Putamen (tissue), 1 donor: ENCODE data around the gene SH3RF3.

Experiments used
- DNase-seq: peaks from one replicate; pipeline ENCODE4 v3.0.0-alpha.2; 2016; ENCODE audit warnings: low spot score

The SH3RF3 gene

DNA sequence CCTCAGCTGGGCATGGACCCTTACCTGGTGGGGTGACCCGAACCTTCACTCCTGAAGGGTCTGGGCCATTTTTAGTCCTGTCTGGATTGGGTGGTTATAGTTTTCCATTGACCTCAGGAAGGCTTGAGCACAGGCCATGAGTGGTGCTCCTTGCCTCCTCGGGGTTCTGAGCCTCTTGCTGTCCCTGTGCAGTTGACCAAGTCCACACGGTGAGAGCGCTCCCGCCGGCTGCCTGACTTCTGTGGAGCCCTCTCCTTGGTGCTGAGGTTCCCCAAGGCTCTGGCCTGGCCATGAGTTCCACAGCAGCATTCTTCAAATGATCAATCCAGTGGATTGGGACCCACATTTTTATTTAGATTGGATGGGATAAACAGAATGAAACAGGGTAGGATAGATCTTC, 325.3 kb downstream of the SH3RF3 start:
- DNase-seq = no peak

GRCh38 chr2:109454765-109455394, 325.9 kb downstream of the SH3RF3 start:
- no peak for DNase-seq

- no peak for DNase-seq
Measured at GRCh38 chr2:109455731-109456691, 327.0 kb downstream of the SH3RF3 start.

DNA sequence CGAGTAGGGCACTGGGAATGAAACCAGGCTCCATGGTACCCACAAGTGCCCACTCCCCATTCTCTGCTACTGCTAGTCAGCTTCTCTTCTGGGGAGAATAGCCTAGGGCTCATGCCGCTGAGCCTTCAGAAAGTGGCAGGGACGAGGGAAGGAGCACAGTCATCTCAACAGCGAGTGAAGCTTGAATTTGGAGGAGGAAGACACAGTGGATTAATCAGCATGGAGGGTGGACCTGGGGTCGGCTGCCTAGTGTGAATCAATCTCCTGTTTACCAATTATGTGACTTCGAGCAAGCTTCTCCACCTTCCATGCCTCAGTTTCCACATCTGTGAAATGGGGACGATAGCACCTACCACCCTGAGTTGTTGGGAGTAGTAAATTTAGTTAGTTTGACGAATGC, 327.8 kb downstream of the SH3RF3 start:
- DNase-seq = no peak

GRCh38 chr2:109457366-109457765, 328.4 kb downstream of the SH3RF3 start:
- no peak for DNase-seq

DNA sequence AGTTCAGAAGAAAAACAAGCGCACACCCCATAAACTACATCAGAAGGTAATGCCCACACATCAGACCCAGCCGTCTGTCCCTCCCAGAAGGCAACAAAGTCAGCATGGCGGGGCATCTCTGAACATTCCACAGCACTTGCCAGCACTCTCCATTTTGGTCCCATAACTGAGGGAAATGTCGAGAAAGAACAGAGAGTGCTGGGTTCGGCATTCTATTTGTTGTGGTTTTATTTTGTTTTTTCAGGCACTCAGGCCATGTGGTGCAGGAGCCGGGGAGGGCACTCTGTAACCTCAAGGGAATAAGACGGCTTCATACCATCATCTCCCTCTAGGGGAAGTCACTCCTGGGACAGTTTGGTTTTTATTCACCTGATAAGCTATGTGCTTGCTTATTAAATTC, 328.8 kb downstream of the SH3RF3 start:
- DNase-seq = no peak

- no peak for DNase-seq
Measured at GRCh38 chr2:109458512-109458911, 329.5 kb downstream of the SH3RF3 start.

- no peak for DNase-seq
Measured at GRCh38 chr2:109459485-109459884, 330.5 kb downstream of the SH3RF3 start.

GRCh38 chr2:109460553-109461324, 331.7 kb downstream of the SH3RF3 start:
- no peak for DNase-seq

DNA sequence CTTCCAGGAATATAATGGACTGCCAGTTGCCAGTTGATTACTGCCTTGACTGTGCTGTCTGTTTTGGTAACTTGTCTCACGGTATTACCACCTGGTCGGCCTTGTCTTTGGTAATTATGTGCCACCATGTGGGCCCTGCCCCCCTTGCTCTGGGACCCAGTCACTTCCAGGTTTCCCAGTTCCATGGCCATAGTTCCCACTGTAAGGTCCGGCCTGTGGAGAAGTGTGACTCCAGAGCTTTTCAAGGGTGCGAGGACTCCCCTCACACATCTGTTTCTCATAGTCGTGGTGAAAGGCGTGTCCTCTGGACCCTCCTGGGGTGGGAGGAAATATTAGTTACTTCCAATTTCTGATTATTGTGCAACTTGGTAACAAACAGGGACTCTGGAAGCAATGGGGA, 334.2 kb downstream of the SH3RF3 start:
- DNase-seq = no peak

- DNase-seq = no peak
Measured at GRCh38 chr2:109463891-109464290, 334.9 kb downstream of the SH3RF3 start.

- DNase-seq = peak; percentile 62
Measured at GRCh38 chr2:109466674-109467575, 337.9 kb downstream of the SH3RF3 start.

DNA sequence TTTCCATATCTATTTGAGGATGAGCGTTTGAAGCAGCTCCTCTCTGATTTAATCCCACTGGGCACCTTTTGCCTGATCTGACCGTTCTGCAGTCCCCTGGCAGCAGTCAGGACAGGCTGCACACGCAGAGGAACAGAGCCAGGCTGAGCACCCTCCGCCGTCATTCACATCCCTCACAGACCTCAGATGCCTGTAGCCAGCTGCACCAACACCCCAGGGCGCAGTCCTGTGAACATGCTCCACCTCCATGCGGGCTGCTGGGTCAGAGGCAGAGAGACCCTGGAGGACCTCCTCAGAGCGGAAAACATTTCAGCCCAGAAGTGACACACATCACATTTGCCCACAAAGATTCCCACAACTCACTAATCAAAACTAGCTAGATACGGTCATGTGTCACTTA, 338.7 kb downstream of the SH3RF3 start:
- DNase-seq = no peak

DNA sequence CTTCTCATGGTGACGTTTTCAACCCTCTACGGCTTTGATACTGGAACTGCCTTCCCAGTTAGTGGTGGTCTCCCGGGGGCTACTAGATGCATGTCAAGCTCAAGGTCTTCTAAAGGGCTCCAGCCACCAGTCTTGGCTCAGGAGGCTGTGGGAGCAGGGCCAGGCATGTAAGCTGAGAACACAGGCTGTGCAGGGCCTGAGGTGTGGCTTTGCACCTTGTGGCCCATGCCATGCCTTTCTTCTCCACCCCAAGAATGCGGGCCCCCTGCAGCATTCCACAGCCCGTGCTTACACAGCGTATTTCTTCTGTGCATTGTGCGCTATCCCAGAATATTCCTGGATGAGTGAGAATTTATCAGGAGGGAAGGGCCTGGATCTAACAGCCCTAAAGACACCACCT, 339.9 kb downstream of the SH3RF3 start:
- no peak for DNase-seq

GRCh38 chr2:109471658-109472057, 342.7 kb downstream of the SH3RF3 start:
- no peak for DNase-seq

GRCh38 chr2:109472331-109472959, 343.4 kb downstream of the SH3RF3 start:
- no peak for DNase-seq

DNA sequence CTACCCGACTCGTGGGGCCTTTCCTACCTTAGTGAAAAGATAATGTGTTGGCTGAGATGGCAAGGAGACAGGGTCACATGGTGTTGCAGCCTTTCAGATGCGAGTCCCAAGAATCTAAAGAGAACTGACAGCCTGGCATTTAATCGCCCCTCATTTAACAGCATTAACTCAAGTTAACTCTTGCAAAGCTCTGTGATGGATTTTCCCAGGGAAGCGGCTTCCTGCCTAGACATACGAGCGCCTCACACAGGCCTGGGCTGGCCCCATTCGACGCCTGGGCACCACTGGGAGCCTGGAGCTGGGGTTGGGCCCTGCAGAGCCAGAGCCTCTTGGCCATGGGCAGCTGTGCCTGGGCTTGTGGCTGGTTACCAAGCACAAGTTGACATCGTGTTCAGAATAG, 344.0 kb downstream of the SH3RF3 start:
- DNase-seq = no peak

GRCh38 chr2:109473616-109474318, 344.8 kb downstream of the SH3RF3 start:
- DNase-seq = no peak

DNA sequence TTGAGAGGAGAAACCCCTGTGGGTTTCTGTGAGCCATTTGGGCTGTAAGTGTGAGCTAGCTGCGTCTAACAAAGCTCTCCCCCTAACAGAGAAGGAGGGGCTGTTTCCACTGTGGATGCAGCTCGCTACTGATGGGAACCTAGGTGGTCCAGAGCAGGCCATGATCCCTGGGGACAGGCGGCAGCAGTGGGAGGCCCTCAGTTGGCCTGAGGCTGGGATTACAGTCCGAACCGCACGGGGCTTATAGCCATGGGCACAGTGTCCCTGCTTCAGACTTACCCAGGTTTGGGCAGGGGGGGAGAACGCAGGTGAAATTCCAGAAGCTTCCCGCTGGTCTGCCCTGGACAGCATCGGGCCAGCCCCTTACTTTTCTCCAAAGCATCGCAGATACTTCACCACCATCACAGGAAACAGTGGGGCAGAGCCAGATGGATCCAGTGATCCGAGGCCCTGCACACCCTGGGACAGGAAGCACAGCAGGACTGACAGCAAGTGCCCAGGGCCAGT, 345.4 kb downstream of the SH3RF3 start:
- DNase-seq = no peak

DNA sequence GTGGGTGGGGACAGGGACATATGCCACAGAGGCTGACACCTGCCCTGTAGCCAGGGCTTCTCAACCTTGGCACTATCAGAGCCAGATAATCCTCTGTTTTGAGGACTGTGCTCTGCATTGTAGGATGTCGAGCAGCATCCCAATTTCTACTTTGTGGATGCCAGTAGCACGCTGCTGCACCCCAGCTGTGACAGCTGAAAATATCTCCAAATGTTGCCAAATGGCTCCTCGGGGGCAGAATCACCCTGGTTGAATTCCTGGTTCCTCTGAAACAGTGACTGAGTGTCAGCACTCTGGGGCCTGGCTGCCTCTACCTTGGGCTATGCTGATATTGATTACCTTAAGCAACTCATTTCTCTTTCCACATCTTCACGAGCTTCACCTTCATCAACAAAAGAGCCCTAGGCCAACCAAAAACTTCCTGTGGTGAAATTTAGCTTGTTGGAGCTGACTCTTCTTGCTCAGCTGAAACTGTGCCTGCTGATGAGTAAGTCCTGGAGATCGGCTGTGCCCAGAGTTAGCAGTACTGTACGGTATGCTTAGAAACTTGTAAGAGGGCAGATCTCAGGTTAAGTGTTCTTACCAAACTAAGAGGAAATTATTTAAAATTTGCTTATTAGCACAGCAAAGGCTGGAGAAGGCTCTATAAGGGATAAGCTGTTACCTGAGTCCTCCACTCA, 346.7 kb downstream of the SH3RF3 start:
- no peak for DNase-seq
